Testis (tissue), 3 donors: ENCODE data around the gene STAM. TPM values are rescaled to one million over a fixed set of nuclear protein-coding genes. Genes with fewer than 3 reads are reported as not detected.
"Not testable (repeated sequence)": the region's sequence is repeated elsewhere in the genome, so short reads cannot be mapped to it uniquely, and the experiment has no call there.

Experiments used
- DNase-seq: peaks from one replicate; pipeline ENCODE4 v3.0.0-alpha.2; 2019
- H3K27ac ChIP-seq, 2 donors: fragments of 200-600 bp; sonication (generic); one replicate each; pipeline ENCODE4 v1.5.1; 2019
- H3K27me3 ChIP-seq: fragments of 200-600 bp; sonication (generic); one replicate; pipeline ENCODE4 v1.5.1; 2019
- H3K36me3 ChIP-seq: fragments of 200-600 bp; sonication (generic); one replicate; pipeline ENCODE4 v1.5.1; 2017; ENCODE audit warnings: low read depth; ENCODE audit errors: missing control alignments
- H3K4me1 ChIP-seq: fragments of 200-600 bp; sonication (generic); one replicate; pipeline ENCODE4 v1.5.1; 2019
- H3K4me3 ChIP-seq, 2 donors: fragments of 200-600 bp; sonication (generic); one replicate each; pipeline ENCODE4 v1.5.1; 2017 to 2019
- H3K9me3 ChIP-seq: fragments of 200-600 bp; sonication (generic); one replicate; pipeline ENCODE4 v1.5.1; 2017
- CTCF ChIP-seq, 3 experiments: fragments of 450-650 bp in 2 of 3; fragments of 200-600 bp in 1 of 3; sonication (generic) in 1 of 3; IDR thresholded peaks; one replicate each; pipeline ENCODE4 v1.5.1; 2016 to 2019; ENCODE audit warnings: antibody characterized with exemption in 3 of 3, mild to moderate bottlenecking in 2 of 3, moderate library complexity in 1 of 3
- POLR2A ChIP-seq: fragments of 450-650 bp; IDR thresholded peaks from one replicate; pipeline ENCODE4 v1.6.1; 2017; ENCODE audit warnings: antibody characterized with exemption, mild to moderate bottlenecking, moderate library complexity
- WGBS, 2 donors: methylation state at CpG; one replicate each; pipeline ENCODE4 v1.1.5; 2018; 5-methylcytosine and 5-hydroxymethylcytosine counted together
- intact Hi-C: fragments of 100-400 bp; cut with DNase I; formaldehyde crosslinking; loops from one replicate; pipeline ENCODE4 v1.15.1; 2023; ENCODE audit warnings: low total_unique reads
- polyA plus RNA-seq: library from polyadenylated mRNA; stranded (reverse); fragments of 350-450 nt; fragmentation: Illumina TruSeq; extraction: RNeasy Lipid Tissue Mini Kit (QIAGEN cat#74804); gene quantifications from one replicate; pipeline ENCODE4 v1.2.3, GENCODE V29; 2014; ENCODE audit warnings: low read depth, low replicate concordance; ENCODE audit not compliant: insufficient read depth
- total RNA-seq, 2 donors: library from RNA; depleted of rRNA; stranded (reverse); fragments of >200 nt; gene quantifications; one replicate each; pipeline ENCODE4 v1.2.3, GENCODE V29; 2016

STAM gene
- total and polyA plus RNA-seq, 3 donors from 2014 or later, result 23.7 to 40.9 (median 40.6) TPM

GRCh38 chr10:17626656-17627055 lies 17.3 kb upstream of the STAM start:
- intact Hi-C loops, result no loop called here
- H3K27ac ChIP-seq, result no peak overlapping the region
- no peaks in the 10 kb centered on the region for H3K36me3 ChIP-seq
- no peak overlapping the region for H3K4me3 ChIP-seq
- no peaks in the 10 kb centered on the region for H3K9me3 ChIP-seq
- no peaks in the 10 kb centered on the region for H3K4me1 ChIP-seq
- TF ChIP-seq CTCF (IDR thresholded peaks at IDR 0.05) (no peak), POLR2A (no peak)
- no peaks in the 10 kb centered on the region for H3K27me3 ChIP-seq
- DNase-seq, result no peak
- 67 to 74% methylated on average over 1 of the region's 1 CpG for WGBS, 2 donors

- H3K9me3 ChIP-seq, H3K27ac ChIP-seq, DNase-seq, H3K36me3 ChIP-seq, H3K27me3 ChIP-seq, intact Hi-C loops, H3K4me1 ChIP-seq, H3K4me3 ChIP-seq: not testable (repeated sequence)
- WGBS, 2 donors, result 73 to 80% methylated on average over 8 of the region's 8 CpGs
Observed at GRCh38 chr10:17632590-17632989, 11.4 kb upstream of the STAM start.

GRCh38 chr10:17633353-17633752 lies 10.6 kb upstream of the STAM start:
- Histone ChIP-seq H3K4me1 (no peaks in the 10 kb centered on the region), H3K27me3 (no peaks in the 10 kb centered on the region), H3K9me3 (no peaks in the 10 kb centered on the region), H3K4me3 (no peak overlapping the region), H3K36me3 (no peaks in the 10 kb centered on the region), H3K27ac (no peak overlapping the region)
- TF ChIP-seq POLR2A (no peak), CTCF (IDR thresholded peaks at IDR 0.05) (no peak)
- DNase-seq, result no peak
- intact Hi-C loops, result no loop called here
- WGBS, 2 donors, result 61 to 80% methylated on average over 1 of the region's 1 CpG

GRCh38 chr10:17637869-17638268 lies 6.1 kb upstream of the STAM start:
- TF ChIP-seq CTCF (IDR thresholded peaks at IDR 0.05) (no peak), POLR2A (no peak)
- no peak overlapping the region for H3K4me3 ChIP-seq
- H3K36me3 ChIP-seq, result no peaks in the 10 kb centered on the region
- no peak overlapping the region for H3K27ac ChIP-seq
- WGBS, 2 donors, result 92 to 94% methylated on average over 5 of the region's 5 CpGs
- no peak for DNase-seq
- no peaks in the 10 kb centered on the region for H3K9me3 ChIP-seq
- H3K4me1 ChIP-seq, result peaks cover 3% of the 10 kb centered on the region
- intact Hi-C loops, result no loop called here
- no peaks in the 10 kb centered on the region for H3K27me3 ChIP-seq

DNA sequence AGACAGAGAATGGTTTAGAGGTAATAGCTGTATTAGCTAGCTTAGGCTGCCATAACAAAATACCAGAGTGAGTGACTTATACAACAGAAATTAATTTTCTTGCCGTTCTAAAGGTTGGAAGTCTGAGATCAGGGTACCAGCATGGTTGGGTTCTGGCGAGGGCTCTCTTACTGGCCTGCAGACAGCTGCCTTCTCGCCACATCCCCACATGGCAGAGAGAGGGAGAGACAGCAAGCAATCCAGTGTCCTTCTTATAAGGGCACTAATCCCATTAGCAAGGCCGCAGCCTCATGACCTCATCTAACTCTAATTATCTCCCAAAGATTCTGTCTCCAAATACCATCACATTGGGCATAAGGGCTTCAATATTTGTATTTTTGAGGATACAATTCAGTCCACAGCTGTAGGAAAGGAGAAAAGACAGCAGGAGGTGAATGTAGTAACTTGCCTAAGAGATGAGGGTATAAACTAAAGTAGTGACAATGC lies 3.6 kb upstream of the STAM start:
- no peak for DNase-seq
- intact Hi-C loops, result no loop called here
- Histone ChIP-seq H3K9me3 (no peaks in the 10 kb centered on the region), H3K27me3 (no peaks in the 10 kb centered on the region), H3K4me3 (no peak overlapping the region), H3K4me1 (peaks cover 9% of the 10 kb centered on the region), H3K27ac (no peak overlapping the region), H3K36me3 (no peaks in the 10 kb centered on the region)
- WGBS, 2 donors, result 97 to 98% methylated on average over 4 of the region's 4 CpGs
- TF ChIP-seq CTCF (IDR thresholded peaks at IDR 0.05) (no peak), POLR2A (no peak)
